Measurements from ENCODE around the gene BPIFA3. TPM values are rescaled to one million over a fixed set of nuclear protein-coding genes. Genes with fewer than 3 reads are reported as not detected.

Gene BPIFA3
- polyA plus RNA-seq, 1 donor from 2014 or later, result not detected

DNA sequence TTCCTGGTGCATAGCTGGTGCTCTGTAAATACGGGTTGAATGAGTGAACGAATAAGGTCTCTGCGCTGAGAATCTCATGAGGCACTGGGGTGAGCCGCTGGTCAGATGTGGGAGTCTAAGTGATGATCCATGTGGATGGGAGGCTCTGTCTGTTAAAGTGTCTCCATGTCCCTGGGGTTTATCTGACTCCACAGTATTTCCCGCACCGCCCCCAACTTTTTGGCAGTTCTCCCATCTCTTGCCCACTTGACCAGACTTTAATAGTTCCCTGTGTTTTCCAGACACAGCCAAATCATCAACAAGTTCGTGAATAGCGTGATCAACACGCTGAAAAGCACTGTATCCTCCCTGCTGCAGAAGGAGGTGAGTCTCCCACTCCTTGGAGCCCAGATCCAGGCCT is 39.3 kb upstream of the BPIFA3 start:
- no peak for TF ChIP-seq RAD21 (conservative IDR thresholded peaks at IDR 0.05)
- no peaks in the 10 kb centered on the region for H3K9me3 ChIP-seq (ENCODE audit: low read length)
- no peaks in the 10 kb centered on the region for H3K79me2 ChIP-seq (replicated peaks; ENCODE audit: insufficient read depth, low read length)
- H3K27ac ChIP-seq (ENCODE audit: low read length), result no peak overlapping the region
- H3K4me3 ChIP-seq (ENCODE audit: low read length), result no peak overlapping the region
- no peak overlapping the region for H3K4me2 ChIP-seq (ENCODE audit: low read length)
- no peaks in the 10 kb centered on the region for H3K9me2 ChIP-seq (ENCODE audit: insufficient read depth, low read length)
- no peaks in the 10 kb centered on the region for H3K27me3 ChIP-seq (ENCODE audit: insufficient read depth, low read depth, low read length)
- H2AFZ ChIP-seq (ENCODE audit: low read depth, low read length), result no peak overlapping the region
- H3F3A ChIP-seq (ENCODE audit: insufficient read depth, low read length, poor library complexity, severe bottlenecking), result no peaks in the 10 kb centered on the region
- no peaks in the 10 kb centered on the region for H4K20me1 ChIP-seq (ENCODE audit: insufficient read depth)
- H3K9ac ChIP-seq (ENCODE audit: low read length), result no peak overlapping the region
- no peaks in the 10 kb centered on the region for H3K36me3 ChIP-seq (ENCODE audit: insufficient read depth, low read length)

DNA sequence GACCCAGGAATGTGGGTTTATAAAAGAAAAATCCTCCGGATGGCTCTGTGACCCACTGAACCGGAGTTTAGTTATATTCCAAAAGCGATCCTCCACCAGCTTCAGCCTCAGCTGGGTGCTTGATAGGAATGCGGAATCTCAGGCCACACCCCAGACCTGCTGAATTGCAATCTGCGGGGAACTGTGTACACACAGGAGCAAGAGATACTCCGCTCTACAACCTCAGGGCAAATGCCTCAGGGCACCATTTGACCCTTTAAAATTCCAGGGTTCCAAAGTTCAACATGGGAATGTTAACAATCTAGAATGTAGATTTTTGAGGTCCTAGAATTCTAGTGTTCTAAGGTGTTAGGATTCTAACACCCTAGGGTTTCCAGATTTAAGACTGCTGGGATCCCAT is 38.4 kb upstream of the BPIFA3 start:
- no peak overlapping the region for H3K27ac ChIP-seq (ENCODE audit: low read length)
- H3K4me2 ChIP-seq (ENCODE audit: low read length), result no peak overlapping the region
- no peaks in the 10 kb centered on the region for H3K9me2 ChIP-seq (ENCODE audit: insufficient read depth, low read length)
- H4K20me1 ChIP-seq (ENCODE audit: insufficient read depth), result no peaks in the 10 kb centered on the region
- no peaks in the 10 kb centered on the region for H3K27me3 ChIP-seq (ENCODE audit: insufficient read depth, low read depth, low read length)
- H2AFZ ChIP-seq (ENCODE audit: low read depth, low read length), result no peak overlapping the region
- H3K79me2 ChIP-seq (replicated peaks; ENCODE audit: insufficient read depth, low read length), result no peaks in the 10 kb centered on the region
- no peaks in the 10 kb centered on the region for H3K36me3 ChIP-seq (ENCODE audit: insufficient read depth, low read length)
- TF ChIP-seq SMC3 (conservative IDR thresholded peaks at IDR 0.05; ENCODE audit: poor library complexity), result no peak
- TF ChIP-seq MXI1 (conservative IDR thresholded peaks at IDR 0.05; ENCODE audit: poor library complexity, severe bottlenecking), result no peak
- no peak for TF ChIP-seq POLR2AphosphoS5 (IDR thresholded peaks at IDR 0.05)
- TF ChIP-seq, protein P1, sequence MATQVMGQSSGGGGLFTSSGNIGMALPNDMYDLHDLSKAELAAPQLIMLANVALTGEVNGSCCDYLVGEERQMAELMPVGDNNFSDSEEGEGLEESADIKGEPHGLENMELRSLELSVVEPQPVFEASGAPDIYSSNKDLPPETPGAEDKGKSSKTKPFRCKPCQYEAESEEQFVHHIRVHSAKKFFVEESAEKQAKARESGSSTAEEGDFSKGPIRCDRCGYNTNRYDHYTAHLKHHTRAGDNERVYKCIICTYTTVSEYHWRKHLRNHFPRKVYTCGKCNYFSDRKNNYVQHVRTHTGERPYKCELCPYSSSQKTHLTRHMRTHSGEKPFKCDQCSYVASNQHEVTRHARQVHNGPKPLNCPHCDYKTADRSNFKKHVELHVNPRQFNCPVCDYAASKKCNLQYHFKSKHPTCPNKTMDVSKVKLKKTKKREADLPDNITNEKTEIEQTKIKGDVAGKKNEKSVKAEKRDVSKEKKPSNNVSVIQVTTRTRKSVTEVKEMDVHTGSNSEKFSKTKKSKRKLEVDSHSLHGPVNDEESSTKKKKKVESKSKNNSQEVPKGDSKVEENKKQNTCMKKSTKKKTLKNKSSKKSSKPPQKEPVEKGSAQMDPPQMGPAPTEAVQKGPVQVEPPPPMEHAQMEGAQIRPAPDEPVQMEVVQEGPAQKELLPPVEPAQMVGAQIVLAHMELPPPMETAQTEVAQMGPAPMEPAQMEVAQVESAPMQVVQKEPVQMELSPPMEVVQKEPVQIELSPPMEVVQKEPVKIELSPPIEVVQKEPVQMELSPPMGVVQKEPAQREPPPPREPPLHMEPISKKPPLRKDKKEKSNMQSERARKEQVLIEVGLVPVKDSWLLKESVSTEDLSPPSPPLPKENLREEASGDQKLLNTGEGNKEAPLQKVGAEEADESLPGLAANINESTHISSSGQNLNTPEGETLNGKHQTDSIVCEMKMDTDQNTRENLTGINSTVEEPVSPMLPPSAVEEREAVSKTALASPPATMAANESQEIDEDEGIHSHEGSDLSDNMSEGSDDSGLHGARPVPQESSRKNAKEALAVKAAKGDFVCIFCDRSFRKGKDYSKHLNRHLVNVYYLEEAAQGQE (IDR thresholded peaks at IDR 0.05; ENCODE audit: borderline replicate concordance), result no peak
- TF ChIP-seq TAF1 (IDR thresholded peaks at IDR 0.05; ENCODE audit: low read depth), result no peak
- TF ChIP-seq, protein P2, sequence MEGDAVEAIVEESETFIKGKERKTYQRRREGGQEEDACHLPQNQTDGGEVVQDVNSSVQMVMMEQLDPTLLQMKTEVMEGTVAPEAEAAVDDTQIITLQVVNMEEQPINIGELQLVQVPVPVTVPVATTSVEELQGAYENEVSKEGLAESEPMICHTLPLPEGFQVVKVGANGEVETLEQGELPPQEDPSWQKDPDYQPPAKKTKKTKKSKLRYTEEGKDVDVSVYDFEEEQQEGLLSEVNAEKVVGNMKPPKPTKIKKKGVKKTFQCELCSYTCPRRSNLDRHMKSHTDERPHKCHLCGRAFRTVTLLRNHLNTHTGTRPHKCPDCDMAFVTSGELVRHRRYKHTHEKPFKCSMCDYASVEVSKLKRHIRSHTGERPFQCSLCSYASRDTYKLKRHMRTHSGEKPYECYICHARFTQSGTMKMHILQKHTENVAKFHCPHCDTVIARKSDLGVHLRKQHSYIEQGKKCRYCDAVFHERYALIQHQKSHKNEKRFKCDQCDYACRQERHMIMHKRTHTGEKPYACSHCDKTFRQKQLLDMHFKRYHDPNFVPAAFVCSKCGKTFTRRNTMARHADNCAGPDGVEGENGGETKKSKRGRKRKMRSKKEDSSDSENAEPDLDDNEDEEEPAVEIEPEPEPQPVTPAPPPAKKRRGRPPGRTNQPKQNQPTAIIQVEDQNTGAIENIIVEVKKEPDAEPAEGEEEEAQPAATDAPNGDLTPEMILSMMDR (IDR thresholded peaks at IDR 0.05; ENCODE audit: poor library complexity, severe bottlenecking), result no peak
- TF ChIP-seq EZH2 (IDR thresholded peaks at IDR 0.05; ENCODE audit: borderline replicate concordance, insufficient read depth, low read length, poor library complexity, severe bottlenecking), result no peak
- TF ChIP-seq RAD21 (conservative IDR thresholded peaks at IDR 0.05), result no peak
- TF ChIP-seq EP300 (conservative IDR thresholded peaks at IDR 0.05; ENCODE audit: poor library complexity, severe bottlenecking), result no peak
- no peaks in the 10 kb centered on the region for H3F3A ChIP-seq (ENCODE audit: insufficient read depth, low read length, poor library complexity, severe bottlenecking)
- no peaks in the 10 kb centered on the region for H3K9me3 ChIP-seq (ENCODE audit: low read length)
- H3K4me3 ChIP-seq (ENCODE audit: low read length), result no peak overlapping the region
- no peak overlapping the region for H3K9ac ChIP-seq (ENCODE audit: low read length)

DNA sequence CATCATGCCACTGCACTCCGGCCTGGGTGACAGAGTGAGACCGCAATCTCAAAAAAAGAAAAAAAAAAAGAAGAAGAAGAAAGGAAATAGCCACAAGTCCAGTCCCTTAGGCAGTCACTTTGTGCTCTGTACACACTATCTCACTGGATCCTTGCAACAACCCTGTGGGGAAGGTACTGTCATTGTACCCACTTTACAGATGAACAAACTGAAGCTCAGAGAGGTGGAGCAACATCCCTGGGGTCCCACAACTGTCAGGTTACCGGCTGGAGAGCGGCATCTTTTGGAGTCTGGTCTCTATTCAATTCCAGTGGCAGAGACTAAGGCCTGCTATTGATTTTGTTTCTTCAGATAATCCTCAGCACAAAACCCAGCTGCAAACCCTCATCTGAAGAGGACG is 37.0 kb upstream of the BPIFA3 start:
- Histone ChIP-seq H3K79me2 (replicated peaks; ENCODE audit: insufficient read depth, low read length) (no peaks in the 10 kb centered on the region), H2AFZ (ENCODE audit: low read depth, low read length) (no peak overlapping the region), H3K36me3 (ENCODE audit: insufficient read depth, low read length) (no peaks in the 10 kb centered on the region), H3K27me3 (ENCODE audit: insufficient read depth, low read depth, low read length) (no peaks in the 10 kb centered on the region), H3K27ac (ENCODE audit: low read length) (no peak overlapping the region), H3K4me3 (ENCODE audit: low read length) (no peak overlapping the region), H3F3A (ENCODE audit: insufficient read depth, low read length, poor library complexity, severe bottlenecking) (no peaks in the 10 kb centered on the region), H4K20me1 (ENCODE audit: insufficient read depth) (no peaks in the 10 kb centered on the region), H3K4me2 (ENCODE audit: low read length) (no peak overlapping the region), H3K9ac (ENCODE audit: low read length) (no peak overlapping the region), H3K9me2 (ENCODE audit: insufficient read depth, low read length) (no peaks in the 10 kb centered on the region), H3K9me3 (ENCODE audit: low read length) (no peaks in the 10 kb centered on the region)
- TF ChIP-seq POLR2AphosphoS5 (IDR thresholded peaks at IDR 0.05), result no peak
